Peyer's patch (tissue), 4 donors: ENCODE results near the gene LCE1B. TPM values are rescaled to one million over a fixed set of nuclear protein-coding genes. Genes with fewer than 3 reads are reported as not detected.

Source experiments
- DNase-seq, 3 donors: peaks; one replicate each; pipeline ENCODE4 v3.0.0-alpha.2; 2017 to 2019
- H3K27ac ChIP-seq, 4 donors: fragments of 200-600 bp; sonication (generic); one replicate each; pipeline ENCODE4 v1.5.1; 2016 to 2019
- H3K27me3 ChIP-seq, 2 donors: fragments of 200-600 bp; sonication (generic); one replicate each; pipeline ENCODE4 v1.5.1; 2019
- H3K36me3 ChIP-seq, 3 donors: fragments of 200-600 bp; sonication (generic); one replicate each; pipeline ENCODE4 v1.5.1; 2016 to 2019
- H3K4me1 ChIP-seq, 4 donors: fragments of 200-600 bp; sonication (generic); one replicate each; pipeline ENCODE4 v1.5.1; 2016 to 2019
- H3K4me3 ChIP-seq, 4 donors: fragments of 200-600 bp; sonication (generic); 1 replicate in 3 of 4; 2 replicates in 1 of 4; pipeline ENCODE4 v1.5.1; 2016 to 2019; ENCODE audit warnings: mild to moderate bottlenecking in 1 of 4
- H3K9me3 ChIP-seq, 4 donors: fragments of 200-600 bp; sonication (generic); one replicate each; pipeline ENCODE4 v1.5.1; 2016 to 2019; ENCODE audit warnings: mild to moderate bottlenecking in 1 of 4
- CTCF ChIP-seq, 6 experiments: fragments of 450-650 bp in 4 of 6; fragments of 200-600 bp in 2 of 6; sonication (generic) in 1 of 6; IDR thresholded peaks; one replicate each; pipeline ENCODE4 v1.5.1; 2017 to 2019; ENCODE audit warnings: antibody characterized with exemption in 6 of 6, mild to moderate bottlenecking in 3 of 6, moderate library complexity in 1 of 6
- POLR2A ChIP-seq, 2 donors: fragments of 450-650 bp; IDR thresholded peaks; one replicate each; pipeline ENCODE4 v1.5.1; 2017; ENCODE audit warnings: antibody characterized with exemption in 2 of 2, mild to moderate bottlenecking in 2 of 2, moderate library complexity in 2 of 2
- total RNA-seq, 4 donors: library from RNA; depleted of rRNA; stranded (reverse); fragments of >200 nt; gene quantifications; one replicate each; pipeline ENCODE4 v1.1.0, GENCODE V29; 2016

Gene LCE1B
- total RNA-seq, 4 donors from 2014 or later = not detected

- DNase-seq = no peak
- H3K4me3 ChIP-seq = no peak within 1 kb of the TSS
- no peaks in the 10 kb centered on the region for H3K9me3 ChIP-seq
- TF ChIP-seq POLR2A (IDR thresholded peaks at IDR 0.05) (no peak), CTCF (IDR thresholded peaks at IDR 0.05) (no peak)
- no peaks in the 10 kb centered on the region for H3K36me3 ChIP-seq
- H3K27me3 ChIP-seq = no peaks in the 10 kb centered on the region
- no peak within 1 kb of the TSS for H3K27ac ChIP-seq
- no peaks in the 10 kb centered on the region for H3K4me1 ChIP-seq
Measured at GRCh38 chr1:152806576-152806975, 5.2 kb upstream of the LCE1B start, which contains the start of gene LCE1C. Gene LCE1C, minus strand, starts transcription at chr1:152806651. Its CDS starts 1,173 bp downstream, at chr1:152805478.

GRCh38 chr1:152811050-152811449, 721 bp upstream of the LCE1B start:
- Histone ChIP-seq H3K9me3 (no peaks in the 10 kb centered on the region), H3K27me3 (no peaks in the 10 kb centered on the region), H3K36me3 (no peaks in the 10 kb centered on the region), H3K27ac (no peak overlapping the region), H3K4me1 (no peaks in the 10 kb centered on the region), H3K4me3 (no peak overlapping the region)
- TF ChIP-seq CTCF (IDR thresholded peaks at IDR 0.05) (no peak), POLR2A (IDR thresholded peaks at IDR 0.05) (no peak)
- no peak for DNase-seq

GRCh38 chr1:152817309-152817708, 5.5 kb downstream of the LCE1B start:
- Histone ChIP-seq H3K9me3 (no peaks in the 10 kb centered on the region), H3K27ac (no peak overlapping the region), H3K4me3 (no peak overlapping the region), H3K4me1 (no peaks in the 10 kb centered on the region), H3K27me3 (no peaks in the 10 kb centered on the region), H3K36me3 (no peaks in the 10 kb centered on the region)
- TF ChIP-seq CTCF (IDR thresholded peaks at IDR 0.05) = no peak
- no peak for TF ChIP-seq POLR2A (IDR thresholded peaks at IDR 0.05)
- DNase-seq = no peak

GRCh38 chr1:152823294-152823693, 11.5 kb downstream of the LCE1B start:
- Histone ChIP-seq H3K4me3 (no peak overlapping the region), H3K36me3 (no peaks in the 10 kb centered on the region), H3K27ac (no peak overlapping the region), H3K9me3 (no peaks in the 10 kb centered on the region), H3K4me1 (no peaks in the 10 kb centered on the region), H3K27me3 (no peaks in the 10 kb centered on the region)
- DNase-seq = no peak
- TF ChIP-seq POLR2A (IDR thresholded peaks at IDR 0.05) = no peak
- TF ChIP-seq CTCF (IDR thresholded peaks at IDR 0.05) = no peak

GRCh38 chr1:152824964-152825363, 13.2 kb downstream of the LCE1B start:
- Histone ChIP-seq H3K4me1 (no peaks in the 10 kb centered on the region), H3K27me3 (no peaks in the 10 kb centered on the region), H3K4me3 (no peak overlapping the region), H3K27ac (no peak overlapping the region), H3K9me3 (no peaks in the 10 kb centered on the region), H3K36me3 (no peaks in the 10 kb centered on the region)
- no peak for DNase-seq
- TF ChIP-seq POLR2A (IDR thresholded peaks at IDR 0.05) (no peak), CTCF (IDR thresholded peaks at IDR 0.05) (no peak)

- TF ChIP-seq CTCF (IDR thresholded peaks at IDR 0.05) (no peak), POLR2A (IDR thresholded peaks at IDR 0.05) (no peak)
- no peaks in the 10 kb centered on the region for H3K9me3 ChIP-seq
- no peaks in the 10 kb centered on the region for H3K27me3 ChIP-seq
Measured at GRCh38 chr1:152827173-152827572, 15.4 kb downstream of the LCE1B start, which contains the start of gene LCE1A. Gene LCE1A, plus strand, starts transcription at chr1:152827473. Its CDS starts 0 bp downstream, at chr1:152827473.

More at GRCh38 chr1:152827173-152827572, 15.4 kb downstream of the LCE1B start, which contains the start of gene LCE1A:
- no peaks in the 10 kb centered on the region for H3K36me3 ChIP-seq
- no peak for DNase-seq
- H3K4me3 ChIP-seq = no peak within 1 kb of the TSS
- H3K4me1 ChIP-seq = no peaks in the 10 kb centered on the region
- H3K27ac ChIP-seq = no peak within 1 kb of the TSS
